Ovary (tissue), 3 donors: ENCODE data around the gene COL17A1.

ENCODE experiments used
- CTCF ChIP-seq, 3 donors: fragments of 450-650 bp in 2 of 3; fragments of 200-600 bp in 1 of 3; IDR thresholded peaks; one replicate each; pipeline versions ENCODE4 v1.5.1 to v1.8.0; 2016 to 2022; ENCODE audit warnings: antibody characterized with exemption in 3 of 3, mild to moderate bottlenecking in 1 of 3
- EP300 ChIP-seq: sonication (generic); formaldehyde crosslinking; IDR thresholded peaks from one replicate; pipeline ENCODE4 v1.6.1; 2017; ENCODE audit warnings: antibody characterized with exemption
- POLR2A ChIP-seq: fragments of 450-650 bp; IDR thresholded peaks from one replicate; pipeline ENCODE4 v1.6.1; 2017; ENCODE audit warnings: antibody characterized with exemption, mild to moderate bottlenecking, moderate library complexity
- donor health status: DM: no; HTN: no; CAD: no.

GRCh38 chr10:104011904-104012303, 73.8 kb downstream of the COL17A1 start:
- no peak for TF ChIP-seq CTCF (IDR thresholded peaks at IDR 0.05)
- no peak for TF ChIP-seq EP300
- no peak for TF ChIP-seq POLR2A
